ENCODE measurements around the gene CALN1. TPM values are rescaled to one million over a fixed set of nuclear protein-coding genes. Genes with fewer than 3 reads are reported as not detected.
"Not testable (repeated sequence)": the region's sequence is repeated elsewhere in the genome, so short reads cannot be mapped to it uniquely, and the experiment has no call there.

The CALN1 gene
- not detected for total RNA-seq
- not detected for polyA plus RNA-seq
- long read RNA-seq, donor 1, result 0 reads
- long read RNA-seq, donor 2, result 0 reads
- long read RNA-seq, donor 3, result 0 reads

DNA sequence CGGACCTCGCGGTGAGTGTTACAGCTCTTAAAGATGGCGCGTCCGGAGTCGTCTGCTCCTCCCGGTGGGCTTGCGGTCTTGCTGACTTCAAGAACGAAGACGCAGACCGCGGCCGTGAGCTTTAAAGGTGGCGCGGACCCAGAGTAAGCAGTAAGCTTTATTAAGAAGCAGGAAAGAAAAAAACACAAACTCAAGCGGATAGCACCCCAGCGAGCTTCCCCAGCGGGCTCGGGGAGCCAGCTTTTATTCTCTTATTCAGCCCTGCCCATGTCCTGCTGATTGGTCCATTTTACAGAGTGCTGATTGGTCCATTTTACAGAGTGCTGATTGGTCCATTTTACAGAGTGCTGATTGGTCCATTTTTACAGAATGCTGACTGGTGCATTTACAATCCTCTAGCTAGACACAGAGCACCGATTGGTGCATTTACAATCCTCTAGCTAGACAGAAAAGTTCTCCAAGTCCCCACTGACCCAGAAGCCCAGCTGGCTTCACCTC, at the start of gene CALN1:
TSS of gene CALN1 (minus strand) at position 218 of the 498 bp plus-strand sequence.
- H3K4me1 ChIP-seq; H3K27ac ChIP-seq; ATAC-seq; H3K36me3 ChIP-seq; H3K27me3 ChIP-seq; H3K9me3 ChIP-seq; intact Hi-C loops (cut with DNase I); DNase-seq; H3K4me3 ChIP-seq: not testable (repeated sequence)
- WGBS, 4 donors, result 95 to 97% (median 97%) methylated on average over 21 of the region's 21 CpGs

DNA sequence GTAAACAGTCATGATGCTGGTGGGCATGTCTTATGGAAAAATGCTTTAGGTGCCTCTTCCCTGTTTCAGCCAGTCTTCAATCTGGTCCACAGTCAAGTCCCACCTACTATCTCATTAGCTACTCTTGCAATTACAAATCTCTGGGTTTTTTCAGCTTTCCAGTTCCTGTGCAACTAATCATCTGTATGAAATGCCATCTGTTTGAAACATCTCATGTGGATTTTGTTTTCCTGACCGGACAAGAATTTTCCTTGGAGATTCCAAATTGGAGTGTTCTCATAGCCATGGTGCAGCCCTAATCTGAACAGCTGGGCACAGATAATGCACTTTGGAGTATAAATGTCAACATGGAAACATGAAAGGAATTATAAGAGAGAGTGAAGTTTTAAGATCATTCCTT, 41.3 kb upstream of the CALN1 start:
- no peak for DNase-seq

DNA sequence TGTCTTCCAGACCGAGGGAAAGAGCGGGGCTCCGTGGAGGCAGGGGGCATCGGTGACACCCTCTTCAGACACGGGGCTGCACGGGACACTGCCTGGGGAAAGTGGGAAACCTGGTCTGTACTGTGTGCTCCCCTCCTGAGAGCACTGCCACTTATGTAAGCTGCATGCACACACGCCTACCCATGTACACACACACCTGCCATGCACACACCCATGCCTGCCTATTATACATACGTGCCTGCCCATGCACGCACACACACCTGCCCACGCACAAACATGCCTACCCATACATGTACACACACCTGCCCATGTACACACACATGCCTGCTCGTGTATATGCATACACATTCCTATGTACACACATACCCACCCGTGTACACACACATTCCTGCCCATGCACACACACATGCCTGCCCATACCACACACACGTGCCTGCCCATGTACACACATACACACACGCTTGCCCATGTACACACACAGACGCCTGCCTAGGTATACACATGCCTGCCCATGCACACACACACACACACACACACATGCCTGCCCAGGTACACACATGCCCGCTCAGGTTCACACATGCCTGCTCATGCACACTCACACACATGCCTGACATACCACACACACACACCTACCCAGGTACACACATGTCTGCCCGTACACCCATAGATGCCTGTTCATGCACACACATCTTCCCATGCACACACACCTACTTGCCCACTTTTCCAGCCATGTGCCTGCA, 35.5 kb upstream of the CALN1 start:
- Histone ChIP-seq H3K36me3 (no peaks in the 10 kb centered on the region), H3K27me3 (peaks cover 0 to 20% (median 8%) of the 10 kb centered on the region in 9 donors), H3K9me3 (peaks cover 0 to 3% (median 0%) of the 10 kb centered on the region in 12 donors), H3K4me3 (no peak overlapping the region), H3K27ac (no peak overlapping the region), H3K4me1 (peaks cover 0 to 5% (median 0%) of the 10 kb centered on the region in 12 donors)
- ATAC-seq (peak in 1 of 4 donors; percentile 48), DNase-seq (no peak)
- TF ChIP-seq POLR2A (IDR thresholded peaks at IDR 0.05), result no peak
- TF ChIP-seq, protein P1, sequence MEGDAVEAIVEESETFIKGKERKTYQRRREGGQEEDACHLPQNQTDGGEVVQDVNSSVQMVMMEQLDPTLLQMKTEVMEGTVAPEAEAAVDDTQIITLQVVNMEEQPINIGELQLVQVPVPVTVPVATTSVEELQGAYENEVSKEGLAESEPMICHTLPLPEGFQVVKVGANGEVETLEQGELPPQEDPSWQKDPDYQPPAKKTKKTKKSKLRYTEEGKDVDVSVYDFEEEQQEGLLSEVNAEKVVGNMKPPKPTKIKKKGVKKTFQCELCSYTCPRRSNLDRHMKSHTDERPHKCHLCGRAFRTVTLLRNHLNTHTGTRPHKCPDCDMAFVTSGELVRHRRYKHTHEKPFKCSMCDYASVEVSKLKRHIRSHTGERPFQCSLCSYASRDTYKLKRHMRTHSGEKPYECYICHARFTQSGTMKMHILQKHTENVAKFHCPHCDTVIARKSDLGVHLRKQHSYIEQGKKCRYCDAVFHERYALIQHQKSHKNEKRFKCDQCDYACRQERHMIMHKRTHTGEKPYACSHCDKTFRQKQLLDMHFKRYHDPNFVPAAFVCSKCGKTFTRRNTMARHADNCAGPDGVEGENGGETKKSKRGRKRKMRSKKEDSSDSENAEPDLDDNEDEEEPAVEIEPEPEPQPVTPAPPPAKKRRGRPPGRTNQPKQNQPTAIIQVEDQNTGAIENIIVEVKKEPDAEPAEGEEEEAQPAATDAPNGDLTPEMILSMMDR (IDR thresholded peaks at IDR 0.05), result no peak
- WGBS, 4 donors, result 79 to 87% (median 84%) methylated on average over 17 of the region's 17 CpGs
- intact Hi-C loops (cut with DNase I), result no loop called here

More for the DNA sequence above, 41.3 kb upstream of the CALN1 start:
- Histone ChIP-seq H3K36me3 (no peaks in the 10 kb centered on the region), H3K4me3 (no peak overlapping the region), H3K27me3 (peaks cover 0 to under 1% (median 0%) of the 10 kb centered on the region in 9 donors), H3K4me1 (no peaks in the 10 kb centered on the region), H3K9me3 (peaks cover 0 to 9% (median 0%) of the 10 kb centered on the region in 12 donors), H3K27ac (no peak overlapping the region)
- 55 to 82% (median 65%) methylated on average over 1 of the region's 1 CpG for WGBS, 4 donors
- TF ChIP-seq POLR2A (IDR thresholded peaks at IDR 0.05), result no peak
- intact Hi-C loops (cut with DNase I), result no loop called here
- ATAC-seq, result no peak

DNA sequence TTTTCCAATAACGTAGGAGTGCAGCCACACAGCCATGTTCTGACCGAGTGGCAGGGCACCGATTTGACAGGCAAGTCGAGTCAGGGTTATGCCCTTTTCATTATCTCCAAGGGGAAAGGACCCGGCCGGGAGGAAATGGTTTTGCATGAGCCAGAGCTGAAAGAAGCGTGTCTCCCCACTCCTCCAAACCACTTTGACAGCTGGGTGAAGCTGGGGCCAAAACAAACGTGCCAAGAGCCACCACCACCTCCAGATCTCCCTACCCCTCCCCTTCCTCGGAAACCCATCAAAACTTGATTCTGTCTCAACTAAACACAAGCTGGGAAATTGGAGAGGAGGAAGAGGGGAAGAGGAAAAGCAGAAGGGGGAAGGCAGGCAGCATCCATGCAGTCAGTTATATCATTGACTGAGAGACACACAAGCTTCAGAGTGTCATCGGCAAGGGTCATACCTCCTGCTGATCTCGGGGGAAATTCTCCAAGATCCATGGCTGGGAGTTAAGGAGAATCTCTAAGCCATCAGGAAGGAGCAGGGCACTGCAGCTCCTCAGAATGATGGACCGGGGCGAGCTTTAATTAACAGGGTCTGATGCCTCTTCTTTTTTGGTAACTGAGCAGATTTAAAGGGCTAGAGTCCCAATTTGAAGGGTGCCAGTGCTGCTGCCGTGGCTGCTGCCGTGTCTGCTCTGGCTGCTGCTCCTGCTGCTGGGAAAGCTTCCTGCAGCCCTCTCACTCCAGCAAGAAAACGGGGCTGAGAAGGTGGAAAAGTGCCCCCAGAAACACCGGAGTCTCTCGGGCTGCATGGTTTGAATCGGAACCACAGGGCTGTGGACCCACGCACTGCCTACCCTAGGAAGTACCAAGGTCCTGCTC, 34.7 kb upstream of the CALN1 start:
- ATAC-seq, result no peak
- WGBS, 4 donors, result 30 to 37% (median 35%) methylated on average over 16 to 20 of the region's 20 CpGs
- no peak for TF ChIP-seq POLR2A (IDR thresholded peaks at IDR 0.05)
- TF ChIP-seq, protein P1 (IDR thresholded peaks at IDR 0.05), result no peak

DNA sequence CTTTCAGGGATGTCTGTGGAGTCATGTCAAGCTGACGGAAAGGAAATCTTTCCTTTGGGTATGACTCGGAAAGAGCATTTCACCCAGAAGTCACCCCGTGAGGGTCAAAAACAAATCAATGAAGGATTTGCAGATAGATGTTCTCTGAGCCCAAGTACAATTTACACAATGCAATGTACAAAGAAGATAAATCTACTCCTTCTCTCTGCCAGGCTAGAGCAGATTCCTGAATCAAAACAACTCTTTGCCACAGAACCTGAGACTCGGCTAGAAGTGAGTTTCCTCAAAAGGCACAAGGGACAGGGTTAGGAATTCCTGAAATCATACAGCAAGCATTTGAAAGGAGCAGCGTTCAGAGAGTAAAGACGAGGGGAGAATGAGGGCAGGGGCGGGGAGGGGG, 34.0 kb upstream of the CALN1 start:
- WGBS, 4 donors, result 48 to 61% (median 56%) methylated on average over 7 of the region's 7 CpGs
- Histone ChIP-seq H3K27ac (no peak overlapping the region), H3K9me3 (no peaks in the 10 kb centered on the region), H3K27me3 (peaks cover 0 to 29% (median 8%) of the 10 kb centered on the region in 9 donors), H3K36me3 (no peaks in the 10 kb centered on the region), H3K4me3 (no peak overlapping the region), H3K4me1 (peaks cover 0 to 5% (median 0%) of the 10 kb centered on the region in 12 donors)
- intact Hi-C loops (cut with DNase I), result no loop called here
- ATAC-seq (no peak), DNase-seq (no peak)
- no peak for TF ChIP-seq POLR2A (IDR thresholded peaks at IDR 0.05)
- TF ChIP-seq, protein P1 (IDR thresholded peaks at IDR 0.05), result no peak

More for the DNA sequence above, 34.7 kb upstream of the CALN1 start:
- H3K27me3 ChIP-seq, result peaks cover 0 to 24% (median 8%) of the 10 kb centered on the region in 9 donors
- no peaks in the 10 kb centered on the region for H3K36me3 ChIP-seq
- H3K4me1 ChIP-seq, result peaks cover 0 to 5% (median 0%) of the 10 kb centered on the region in 12 donors
- intact Hi-C loops (cut with DNase I), result no loop called here
- H3K9me3 ChIP-seq, result no peaks in the 10 kb centered on the region
- no peak overlapping the region for H3K4me3 ChIP-seq
- no peak overlapping the region for H3K27ac ChIP-seq
- DNase-seq, result no peak

Data from heart left ventricle (tissue), 16 donors.